Activated T-cell treated with anti-CD3 and anti-CD28 coated beads, Interleukin-2, amount 50 U/mL, for 1 hour (primary cell): ENCODE data around the gene TUBB4A.

Experiments
- DNase-seq: peaks from one replicate; pipeline ENCODE4 v3.0.0-alpha.2; 2020

Gene TUBB4A

DNA sequence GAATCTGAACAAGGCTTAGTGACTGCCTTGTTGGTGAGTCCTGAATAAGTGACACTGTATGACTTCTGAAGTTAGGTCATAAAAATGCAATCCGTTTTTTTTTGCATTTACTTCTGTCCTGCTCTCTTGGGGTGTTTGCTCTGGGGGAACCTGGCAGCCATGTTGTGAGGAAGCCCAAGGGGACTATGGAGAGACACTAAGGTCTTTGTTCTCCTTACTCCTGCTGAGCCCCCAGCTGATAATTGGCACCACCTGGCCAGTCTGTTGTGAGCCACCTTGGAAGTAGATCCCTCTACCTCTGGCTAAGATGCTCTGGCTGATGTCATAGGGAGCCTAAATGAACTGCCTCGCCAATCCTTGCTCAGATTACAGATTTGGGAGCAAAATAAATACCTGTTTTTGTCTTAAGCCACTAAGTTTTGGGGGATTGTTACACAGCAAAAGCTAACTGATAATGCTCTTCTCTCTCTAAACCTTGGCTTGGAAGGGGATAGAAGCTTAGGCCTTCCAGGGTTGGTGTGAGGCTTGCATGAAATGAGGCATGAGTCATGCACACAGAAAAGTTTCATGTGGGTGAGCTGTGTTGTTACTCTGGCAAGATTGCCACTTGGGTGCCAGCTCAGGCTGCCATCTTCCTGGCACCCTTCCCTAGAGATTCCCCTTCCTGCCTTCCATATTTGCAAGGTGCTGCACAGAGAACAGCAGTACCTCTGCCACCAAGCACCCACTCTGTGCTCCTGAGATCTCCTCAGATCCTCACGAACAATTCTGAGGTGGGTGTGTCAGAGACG is 10.1 kb downstream of the TUBB4A start:
- no peak for DNase-seq

DNA sequence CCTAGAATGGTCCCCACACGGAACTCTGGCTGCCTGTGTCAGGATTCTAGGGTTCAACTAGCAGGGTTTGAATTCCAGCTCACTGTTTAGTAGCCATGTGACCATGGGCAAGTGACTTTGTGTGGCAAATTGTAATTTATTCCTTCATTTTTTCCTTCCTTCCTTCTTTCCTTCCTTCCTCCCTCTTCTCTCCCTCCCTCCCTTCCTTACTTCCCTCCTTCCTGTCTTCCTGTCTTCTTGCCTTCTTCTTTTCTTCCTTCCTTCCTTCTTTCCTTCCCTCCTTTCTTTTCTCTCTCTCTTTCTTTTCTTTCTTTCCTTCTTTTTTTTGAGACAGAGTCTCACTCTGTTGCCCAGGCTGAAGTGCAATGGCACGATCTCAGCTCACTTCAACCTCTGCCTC is 12.0 kb downstream of the TUBB4A start:
- DNase-seq: no peak

DNA sequence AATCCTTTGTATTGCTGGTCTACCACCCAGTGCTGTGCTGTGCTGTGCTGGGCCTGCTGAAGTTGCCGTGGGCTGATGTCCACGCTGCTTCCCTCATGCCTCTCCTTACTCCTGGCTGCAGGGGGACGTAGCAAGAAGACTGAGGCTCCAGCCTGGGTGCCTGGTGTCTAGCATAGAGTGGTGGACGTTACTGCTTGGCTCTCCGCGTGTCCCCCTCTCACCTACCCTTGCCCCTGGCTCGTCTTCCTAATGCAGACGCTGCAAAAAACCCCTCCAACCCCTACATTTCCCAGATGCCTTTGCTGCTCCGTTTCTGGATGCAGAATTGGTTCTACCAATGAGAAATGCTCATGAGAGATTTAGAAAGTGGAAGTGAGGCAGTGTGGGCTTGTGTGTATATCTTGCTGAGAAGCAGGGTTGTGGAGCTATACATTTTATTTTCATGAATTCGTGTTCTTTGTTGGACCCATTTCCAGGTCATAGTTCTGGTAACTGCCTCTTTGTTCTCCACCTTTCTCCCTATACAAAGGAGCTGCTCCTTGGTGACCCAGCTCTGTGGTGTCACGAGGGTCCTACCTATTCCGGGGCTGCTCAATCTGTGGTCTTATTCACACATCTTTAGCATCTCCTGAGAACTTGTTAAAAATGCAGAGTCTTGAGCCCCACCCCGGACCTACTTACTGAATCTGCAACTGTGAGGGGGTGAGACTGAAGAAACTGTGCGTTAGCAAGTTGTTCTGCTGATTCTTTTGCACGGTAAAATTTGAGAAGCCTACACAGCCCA is 12.6 kb downstream of the TUBB4A start:
- no peak for DNase-seq

DNA sequence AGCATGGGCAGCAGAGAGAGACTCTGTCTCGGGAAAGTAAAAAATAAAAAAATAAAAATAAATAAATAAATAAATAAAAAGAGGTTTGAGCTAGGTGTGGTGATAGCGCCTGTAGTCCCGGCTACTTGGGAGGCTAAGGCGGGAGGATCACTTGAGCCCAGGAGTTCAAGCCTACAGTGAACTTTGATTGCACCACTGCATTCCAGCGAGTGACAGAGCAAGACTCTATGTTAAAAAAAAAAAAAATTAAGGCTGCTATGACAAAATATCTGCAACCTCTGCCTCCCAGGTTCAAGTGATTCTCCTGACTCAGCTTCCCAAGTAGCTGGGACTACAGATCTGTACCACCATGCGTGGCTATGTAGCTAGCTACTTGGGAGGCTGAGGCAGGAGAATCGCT is 17.3 kb downstream of the TUBB4A start:
- DNase-seq: no peak

DNA sequence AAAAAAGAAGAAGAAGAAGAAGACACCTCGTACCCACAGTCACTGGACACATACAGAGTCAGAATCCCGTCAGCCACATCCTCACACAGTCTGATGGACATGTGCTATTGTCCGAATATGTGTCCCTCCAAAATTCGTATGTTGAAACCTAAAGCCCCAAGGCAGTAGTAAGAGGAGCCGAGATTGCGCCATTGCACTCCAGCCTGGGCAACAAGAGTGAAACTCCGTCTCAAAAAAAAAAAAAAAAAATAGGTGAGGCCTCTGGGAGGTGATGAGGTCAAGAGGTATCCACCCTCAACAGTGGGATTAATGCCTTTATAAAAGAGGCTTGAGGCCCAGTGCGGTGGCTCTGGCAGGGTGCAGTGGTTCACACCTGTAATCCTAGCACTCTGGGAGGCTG is 17.9 kb downstream of the TUBB4A start:
- no peak for DNase-seq

- no peak for DNase-seq
Measured at GRCh38 chr19:6483235-6483634, 18.9 kb downstream of the TUBB4A start.

DNA sequence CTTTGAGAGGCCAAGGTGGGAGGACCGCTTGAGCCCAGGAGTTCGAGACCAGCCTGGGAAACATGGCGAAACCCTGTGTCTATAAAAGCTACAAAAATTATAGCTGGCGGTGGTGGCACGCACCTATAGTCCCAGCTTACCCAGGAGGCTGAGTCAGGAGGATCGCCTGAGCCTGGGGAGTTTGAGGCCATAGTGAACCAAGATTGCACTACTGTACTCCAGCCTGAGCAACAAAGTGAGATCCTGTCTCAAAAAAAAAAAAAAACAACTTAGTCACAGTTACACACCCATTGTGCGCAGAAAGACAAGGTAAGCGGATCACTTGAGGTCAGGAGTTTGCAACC is 19.8 kb downstream of the TUBB4A start:
- no peak for DNase-seq

GRCh38 chr19:6481541-6482342 is 20.4 kb downstream of the TUBB4A start, which contains the start of gene DENND1C:
DENND1C (minus strand) TSS chr19:6481787; CDS start chr19:6481695, 92 bp downstream.
- peak; percentile 67 for DNase-seq

DNA sequence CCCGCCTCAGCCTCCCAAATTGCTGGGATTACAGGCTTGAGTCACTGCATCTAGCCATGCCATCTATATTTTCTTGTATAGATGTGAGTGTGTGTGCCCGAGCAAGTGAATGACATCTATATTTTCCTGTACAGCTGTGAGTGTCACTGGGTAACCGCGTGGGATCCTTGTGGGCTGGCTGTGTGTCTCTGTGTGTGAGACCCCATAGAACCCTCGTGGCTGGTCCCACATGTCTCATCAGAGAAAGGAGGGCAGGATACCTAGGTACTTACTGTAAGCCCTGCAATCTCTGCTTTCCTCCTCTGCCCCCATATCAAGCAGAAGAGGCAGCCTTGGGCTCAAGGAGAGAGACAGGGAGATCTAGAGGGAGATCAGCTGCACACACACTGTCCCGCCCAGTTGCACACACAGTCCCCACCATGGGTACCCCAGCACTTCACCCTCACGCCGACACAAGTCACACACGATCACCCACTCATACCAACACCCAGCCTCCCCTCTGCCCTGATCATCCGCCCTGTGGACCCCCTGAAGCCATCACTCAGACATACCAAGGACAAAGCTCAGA is 21.2 kb downstream of the TUBB4A start:
- DNase-seq: no peak

GRCh38 chr19:6479836-6480398 is 22.2 kb downstream of the TUBB4A start:
- no peak for DNase-seq

DNA sequence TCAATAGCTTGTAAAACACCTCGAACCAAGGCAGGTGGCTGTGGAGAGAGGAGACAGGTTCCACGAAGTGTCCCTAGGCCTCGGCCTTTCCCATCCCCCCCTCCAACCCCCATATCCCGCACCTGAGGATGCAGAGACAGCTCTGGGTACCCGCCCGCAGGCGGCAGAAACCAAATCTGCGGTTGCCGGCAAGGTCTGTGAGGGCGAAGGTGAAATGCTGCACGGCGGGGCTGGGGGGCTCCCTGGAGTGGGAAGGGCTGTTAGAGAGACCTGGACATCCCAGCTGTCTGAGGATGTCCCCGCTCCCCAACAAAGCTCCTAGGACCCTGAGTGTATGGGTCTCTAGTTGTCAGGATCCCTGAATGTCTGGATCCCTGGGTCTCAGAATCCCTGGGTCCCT is 23.3 kb downstream of the TUBB4A start:
- no peak for DNase-seq

DNA sequence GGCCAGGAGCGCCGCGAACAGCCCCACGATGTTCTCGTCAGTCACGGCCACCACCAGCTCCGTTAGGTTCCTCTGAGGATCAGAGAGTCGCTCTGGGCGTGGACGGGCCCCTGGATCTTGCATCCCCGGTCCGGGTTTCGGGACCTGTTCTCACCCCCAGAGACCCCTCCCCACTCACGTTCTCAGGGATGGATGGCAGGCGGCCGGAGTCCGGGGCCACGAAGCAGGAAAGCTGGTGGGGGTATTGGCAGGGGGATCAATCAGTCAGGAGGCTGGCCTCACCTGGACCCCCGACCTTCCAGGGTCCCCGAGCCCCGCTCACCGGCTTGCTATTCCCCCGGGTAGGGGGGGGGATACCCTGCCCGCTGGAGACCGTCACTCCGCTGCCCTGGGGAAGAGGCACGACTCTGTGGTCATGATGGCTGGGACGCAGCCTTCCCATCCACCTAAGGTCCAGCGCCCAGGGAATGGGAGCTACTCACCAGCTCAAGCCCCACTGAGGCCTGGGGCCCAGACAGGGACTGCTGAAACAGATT is 25.1 kb downstream of the TUBB4A start:
- no peak for DNase-seq

GRCh38 chr19:6476155-6476895 is 25.8 kb downstream of the TUBB4A start:
- DNase-seq: peak; percentile 81

DNA sequence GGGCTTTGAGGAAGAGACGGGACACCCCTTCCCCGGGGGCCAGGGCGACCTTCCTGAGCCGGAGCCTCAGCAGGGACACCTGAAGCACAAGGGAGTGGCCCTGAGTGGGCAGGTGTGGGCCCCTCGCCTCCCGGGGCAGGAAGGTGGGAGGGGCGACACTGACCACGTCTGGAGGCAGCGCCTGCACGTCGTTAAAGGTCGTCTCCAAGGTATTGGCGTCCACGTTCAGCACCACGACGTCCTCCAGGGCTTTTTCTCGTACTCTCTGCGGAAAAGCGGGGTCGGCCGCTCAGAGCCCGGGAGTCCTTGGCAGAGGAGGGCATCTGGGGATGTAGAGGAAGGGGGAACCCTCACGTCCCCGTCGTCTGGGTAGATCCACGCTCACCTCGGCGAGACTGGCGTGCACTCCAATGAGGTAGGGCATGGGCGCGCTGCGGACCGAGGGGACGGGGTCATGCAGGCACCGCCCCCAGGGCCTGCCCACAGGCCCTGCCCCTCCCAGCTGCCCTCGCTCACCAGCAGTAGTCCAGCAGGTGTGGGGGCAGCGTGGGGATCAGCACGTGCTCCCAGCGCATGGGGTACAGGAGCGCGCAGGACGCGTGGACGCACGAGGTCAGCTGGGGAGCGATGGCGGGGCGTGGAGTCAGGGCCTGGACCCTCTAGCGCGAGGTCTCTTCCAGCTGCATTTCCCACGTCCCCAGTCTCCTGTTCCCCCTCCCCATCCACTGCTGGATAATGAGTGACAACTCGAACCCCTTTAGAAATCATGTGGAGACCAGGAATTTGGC is 26.6 kb downstream of the TUBB4A start:
- DNase-seq: no peak

DNA sequence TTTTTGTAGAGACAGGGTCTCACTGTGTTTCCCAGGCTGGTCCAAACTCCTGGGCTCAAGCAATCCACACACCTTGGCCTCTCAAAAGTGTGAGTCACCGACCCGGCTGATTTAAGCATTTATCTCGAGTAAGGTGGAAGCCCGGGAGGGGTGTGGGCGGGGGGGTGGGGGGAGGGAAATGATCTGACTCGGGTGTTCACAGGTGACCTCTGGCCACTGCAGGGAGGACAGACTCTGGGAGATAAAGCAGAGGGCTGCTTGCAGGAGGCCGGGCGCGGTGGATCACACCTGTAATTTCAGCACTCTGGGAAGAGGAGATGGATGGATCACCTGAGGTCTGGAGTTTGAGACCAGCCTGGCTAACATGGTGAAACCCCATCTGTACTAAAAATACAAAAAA is 28.5 kb downstream of the TUBB4A start:
- no peak for DNase-seq

DNA sequence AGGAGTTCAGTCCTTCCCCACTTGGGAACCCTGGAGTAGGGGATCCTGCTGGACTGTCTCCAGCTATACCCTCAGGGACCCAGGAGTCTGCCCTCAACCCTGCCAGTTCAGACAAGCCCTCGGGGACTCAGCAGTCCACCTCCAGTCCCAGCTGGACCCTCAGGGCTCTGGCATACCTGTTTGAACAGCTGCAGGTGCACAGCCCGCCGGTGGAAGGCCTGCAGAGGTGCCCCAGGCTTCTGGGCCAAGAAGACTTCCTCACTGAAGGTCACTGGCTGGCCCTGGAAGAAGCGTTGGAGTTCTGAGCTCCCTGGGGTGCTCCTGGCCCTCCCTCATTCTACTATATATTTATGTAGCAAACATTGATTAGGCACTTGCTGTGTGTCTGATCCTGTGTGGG is 29.4 kb downstream of the TUBB4A start:
- no peak for DNase-seq

GRCh38 chr19:6471076-6471475 is 31.0 kb downstream of the TUBB4A start:
- no peak for DNase-seq

DNA sequence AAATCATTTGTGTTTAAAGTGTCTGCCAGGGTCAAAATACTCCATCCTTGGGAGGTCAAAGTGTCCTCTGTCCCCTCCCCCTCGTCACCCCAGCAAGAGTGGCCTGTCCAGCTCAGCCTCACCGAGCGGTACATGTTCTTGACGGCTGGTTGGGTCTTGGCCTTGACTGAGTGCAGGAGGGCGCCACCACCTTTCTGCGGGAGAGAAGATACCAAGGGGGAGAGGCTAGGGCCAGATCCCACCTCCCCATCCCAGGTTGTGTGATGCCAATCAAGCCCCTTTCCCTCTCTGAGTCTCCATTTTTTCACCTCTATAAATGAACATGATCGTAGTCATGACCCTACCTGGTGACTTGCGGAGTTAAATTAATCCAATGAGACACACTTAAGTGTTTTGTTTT is 31.9 kb downstream of the TUBB4A start:
- no peak for DNase-seq

DNA sequence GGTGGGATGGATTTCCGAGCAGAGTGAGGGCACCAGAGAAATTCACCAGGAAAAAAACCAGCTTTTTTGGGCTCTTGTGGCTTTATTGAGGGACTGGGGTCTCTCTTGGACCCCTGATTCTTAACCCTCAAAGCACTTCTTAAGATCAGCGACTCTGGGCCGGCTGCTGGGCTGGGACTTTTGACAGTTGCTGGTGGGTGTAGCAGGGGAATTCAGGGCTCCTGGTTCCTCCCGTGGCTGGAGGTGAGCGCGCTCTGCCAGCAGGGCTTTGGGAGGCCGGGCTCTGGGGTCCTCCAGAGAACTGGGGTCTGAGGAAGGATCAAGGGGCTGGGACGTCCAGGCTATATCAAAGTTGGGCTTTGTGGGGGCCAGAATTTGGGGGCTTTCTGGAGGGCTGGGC is 34.7 kb downstream of the TUBB4A start:
- DNase-seq: no peak

DNA sequence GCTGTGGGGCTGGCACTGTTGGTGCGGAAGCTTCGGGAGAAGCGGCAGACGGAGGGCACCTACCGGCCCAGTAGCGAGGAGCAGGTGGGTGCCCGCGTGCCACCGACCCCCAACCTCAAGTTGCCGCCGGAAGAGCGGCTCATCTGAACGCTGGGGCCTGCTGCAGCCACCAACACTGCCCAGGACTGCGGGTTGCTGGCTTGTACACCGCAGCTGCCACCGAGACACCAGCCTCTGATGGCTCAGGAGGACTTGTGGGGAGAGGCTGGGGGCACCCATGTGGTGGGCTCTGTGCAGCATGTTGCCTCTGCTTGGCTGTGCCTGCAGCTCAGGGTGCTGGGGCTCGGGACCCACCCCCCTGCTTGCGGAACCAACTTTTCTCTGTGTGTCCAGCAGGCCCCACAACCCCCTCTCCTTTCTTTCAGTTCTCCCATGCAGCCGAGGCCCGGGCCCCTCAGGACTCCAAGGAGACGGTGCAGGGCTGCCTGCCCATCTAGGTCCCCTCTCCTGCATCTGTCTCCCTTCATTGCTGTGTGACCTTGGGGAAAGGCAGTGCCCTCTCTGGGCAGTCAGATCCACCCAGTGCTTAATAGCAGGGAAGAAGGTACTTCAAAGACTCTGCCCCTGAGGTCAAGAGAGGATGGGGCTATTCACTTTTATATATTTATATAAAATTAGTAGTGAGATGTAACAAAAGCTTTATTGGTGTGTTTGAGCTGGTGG is 35.4 kb downstream of the TUBB4A start:
- DNase-seq: no peak
